ENCODE measurements around the gene ETV5. TPM values are rescaled to one million over a fixed set of nuclear protein-coding genes. Genes with fewer than 3 reads are reported as not detected.

The ETV5 gene
- total and polyA plus RNA-seq, 2 donors (not counting 3 experiments of a cell fraction or from before 2014, with no cell fraction given), result 8.8 to 40.9 TPM

GRCh38 chr3:186035277-186035676 lies 73.6 kb downstream of the ETV5 start:
- H2AFZ ChIP-seq (ENCODE audit: low read depth, low read length), result no peak overlapping the region
- ChIA-PET CTCF (no interaction called here), POLR2A (no interaction called here)
- no peak overlapping the region for H3K4me3 ChIP-seq (replicated peaks in 1 of 3; ENCODE audit: insufficient read depth in 1 of 3, low read depth in 1 of 3, low read length in 3 of 3)
- no peaks in the 10 kb centered on the region for H3K27me3 ChIP-seq (ENCODE audit: control insufficient read depth in 2 of 2, insufficient read depth in 2 of 2, low read length in 2 of 2)
- FAIRE-seq (no peak), DNase-seq (ENCODE audit: low read depth, low spot score) (no peak)
- H3K9me3 ChIP-seq (replicated peaks; ENCODE audit: control insufficient read depth, insufficient read depth, low read length), result no peaks in the 10 kb centered on the region
- TF ChIP-seq JUN (IDR thresholded peaks at IDR 0.05; ENCODE audit: borderline replicate concordance, insufficient read depth, insufficient read length, low read depth) (no peak), EZH2 (IDR thresholded peaks at IDR 0.05; ENCODE audit: borderline replicate concordance, low read depth, low read length, severe bottlenecking) (no peak), GATA2 (IDR thresholded peaks at IDR 0.05; ENCODE audit: insufficient read depth, insufficient read length, low read depth, low read length) (no peak), FOS (IDR thresholded peaks at IDR 0.05; ENCODE audit: borderline replicate concordance, insufficient read depth, low read length) (no peak)
- H3K27ac ChIP-seq (ENCODE audit: insufficient read depth, low read depth, low read length), result no peak overlapping the region
- H3K9ac ChIP-seq (replicated peaks; ENCODE audit: extremely low read depth, insufficient read depth, low read length), result no peak overlapping the region
- no peak overlapping the region for H3K4me2 ChIP-seq (ENCODE audit: insufficient read depth, low read length)
- no TSS peak for BruUV-seq (replicated peaks)
- no peaks in the 10 kb centered on the region for H3K4me1 ChIP-seq (ENCODE audit: control insufficient read depth, extremely low read depth, insufficient read depth, low read length)
- intact Hi-C loops (cut with micrococcal nuclease), result no loop called here
- H3K36me3 ChIP-seq (ENCODE audit: control insufficient read depth in 2 of 2, extremely low read depth in 1 of 2, insufficient read depth in 2 of 2, low read length in 2 of 2), result no peaks in the 10 kb centered on the region
- dilution Hi-C loops (cut with MboI; ENCODE audit: extremely low pct_ligation_motif_present, low sequenced_read_pairs), result no loop called here
- H4K20me1 ChIP-seq (replicated peaks; ENCODE audit: control insufficient read depth, extremely low read depth, insufficient read depth, low read length), result peaks cover 2% of the 10 kb centered on the region
- H3K9me1 ChIP-seq (replicated peaks; ENCODE audit: control insufficient read depth, extremely low read depth, insufficient read depth, low read length), result no peaks in the 10 kb centered on the region
- no peaks in the 10 kb centered on the region for H3K79me2 ChIP-seq (ENCODE audit: control insufficient read depth, insufficient read depth, low read length)

- POLR2A ChIA-PET, result interaction anchor here (0.6 kb wide), 1 partner anchor 447 kb away, joined by 4 read pairs; the partner anchor contains the start of gene SENP2
- FAIRE-seq, result no peak
Measured at GRCh38 chr3:186032321-186032720, 76.6 kb downstream of the ETV5 start.

More at GRCh38 chr3:186032321-186032720, 76.6 kb downstream of the ETV5 start:
- no peaks in the 10 kb centered on the region for H3K79me2 ChIP-seq (ENCODE audit: control insufficient read depth, insufficient read depth, low read length)
- dilution Hi-C loops (cut with MboI; ENCODE audit: extremely low pct_ligation_motif_present, low sequenced_read_pairs), result no loop called here
- no peaks in the 10 kb centered on the region for H3K9me3 ChIP-seq (replicated peaks; ENCODE audit: control insufficient read depth, insufficient read depth, low read length)
- no peak overlapping the region for H2AFZ ChIP-seq (ENCODE audit: low read depth, low read length)
- H3K27me3 ChIP-seq (ENCODE audit: control insufficient read depth in 2 of 2, insufficient read depth in 2 of 2, low read length in 2 of 2), result peaks cover 0 to 2% of the 10 kb centered on the region in 2 experiments
- DNase-seq (ENCODE audit: low read depth, low spot score), result no peak
- peaks cover under 1% of the 10 kb centered on the region for H4K20me1 ChIP-seq (replicated peaks; ENCODE audit: control insufficient read depth, extremely low read depth, insufficient read depth, low read length)
- CTCF ChIA-PET, result interaction anchor here (0.7 kb wide), 1 partner anchor 12 kb away, joined by 3 read pairs; no protein-coding TSS in a partner anchor
- H3K27ac ChIP-seq (ENCODE audit: insufficient read depth, low read depth, low read length), result no peak overlapping the region
- H3K9me1 ChIP-seq (replicated peaks; ENCODE audit: control insufficient read depth, extremely low read depth, insufficient read depth, low read length), result no peaks in the 10 kb centered on the region
- TF ChIP-seq POLR2A (IDR thresholded peaks at IDR 0.05; ENCODE audit: low read depth, low read length) (no peak), JUN (IDR thresholded peaks at IDR 0.05; ENCODE audit: borderline replicate concordance, insufficient read depth, insufficient read length, low read depth) (no peak), POLR2AphosphoS5 (IDR thresholded peaks at IDR 0.05; ENCODE audit: insufficient read depth, low read depth, low read length) (no peak), MAX (IDR thresholded peaks at IDR 0.05; ENCODE audit: insufficient read depth, insufficient read length) (no peak), FOS (IDR thresholded peaks at IDR 0.05; ENCODE audit: borderline replicate concordance, insufficient read depth, low read length) (no peak), EZH2 (IDR thresholded peaks at IDR 0.05; ENCODE audit: borderline replicate concordance, low read depth, low read length, severe bottlenecking) (no peak), CTCF (IDR thresholded peaks at IDR 0.05; ENCODE audit: extremely low read depth in 1 of 2, insufficient read depth in 1 of 2, low read depth in 1 of 2, low read length in 2 of 2) (no peak), GATA2 (IDR thresholded peaks at IDR 0.05; ENCODE audit: insufficient read depth, insufficient read length, low read depth, low read length) (no peak), MYC (IDR thresholded peaks at IDR 0.05; ENCODE audit: low read depth, low read length) (no peak)
- no peaks in the 10 kb centered on the region for H3K4me1 ChIP-seq (ENCODE audit: control insufficient read depth, extremely low read depth, insufficient read depth, low read length)
- BruUV-seq (replicated peaks), result no TSS peak
- H3K4me2 ChIP-seq (ENCODE audit: insufficient read depth, low read length), result no peak overlapping the region
- intact Hi-C loops (cut with micrococcal nuclease), result no loop called here
- H3K9ac ChIP-seq (replicated peaks; ENCODE audit: extremely low read depth, insufficient read depth, low read length), result no peak overlapping the region
- no peaks in the 10 kb centered on the region for H3K36me3 ChIP-seq (ENCODE audit: control insufficient read depth in 2 of 2, extremely low read depth in 1 of 2, insufficient read depth in 2 of 2, low read length in 2 of 2)
- no peak overlapping the region for H3K4me3 ChIP-seq (replicated peaks in 1 of 3; ENCODE audit: insufficient read depth in 1 of 3, low read depth in 1 of 3, low read length in 3 of 3)
